ENCODE results near the gene CCDC70.
A peak's percentile ranks its signal among the peaks of the same experiment; 100 is the strongest.

CCDC70 gene

DNA sequence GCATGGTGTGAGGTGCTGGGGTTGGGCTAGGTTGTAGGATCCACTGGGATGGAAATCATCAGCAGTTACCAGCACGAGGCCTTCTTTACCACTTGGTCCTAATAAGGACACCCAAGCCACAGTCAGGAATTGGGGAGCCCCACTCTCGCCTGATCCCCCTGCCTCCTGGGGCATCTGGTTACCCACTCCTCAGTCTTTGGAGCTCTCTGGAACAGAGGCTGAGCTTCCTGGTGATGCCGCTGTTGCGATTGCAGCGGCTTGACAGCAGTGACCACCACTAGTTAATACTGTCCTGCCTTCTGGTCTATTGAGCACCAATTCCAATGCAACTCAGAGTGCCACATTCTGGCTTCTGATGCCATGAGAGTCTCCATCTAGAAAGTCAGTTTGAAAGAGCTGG is 30.2 kb upstream of the CCDC70 start:
- no peak for DNase-seq

DNA sequence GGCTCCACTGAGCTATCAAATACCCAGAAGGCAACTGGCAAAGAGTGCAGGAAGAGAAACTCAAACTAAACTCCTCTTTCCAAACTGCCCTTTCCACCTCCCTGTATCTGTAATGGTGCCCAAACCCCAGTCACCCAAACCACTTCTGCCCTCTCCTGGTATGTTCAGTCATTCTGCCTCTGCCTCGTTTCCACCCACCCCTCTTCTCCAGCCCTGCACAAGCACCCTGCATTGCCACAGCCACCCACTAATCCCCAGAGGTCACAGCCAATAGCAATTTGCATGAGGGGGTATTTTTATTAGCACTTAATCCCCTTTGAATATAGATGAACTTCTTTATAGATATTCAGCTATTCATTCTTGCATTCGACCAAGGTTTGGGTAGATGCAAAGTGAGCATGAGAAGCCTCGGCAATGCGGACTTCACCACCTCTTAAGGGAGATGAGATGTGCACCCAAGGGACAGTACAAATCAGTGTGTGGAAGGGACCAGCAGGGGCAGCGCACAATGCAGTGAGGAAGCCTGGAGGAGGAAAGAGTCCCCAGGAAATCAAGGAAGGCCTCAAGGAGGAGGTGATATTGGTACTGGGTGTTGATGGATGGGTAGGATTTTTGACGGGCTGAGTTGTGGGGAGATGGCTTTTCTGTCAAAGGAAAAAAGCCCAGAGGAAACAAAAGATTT is 29.2 kb upstream of the CCDC70 start:
- DNase-seq: peak; percentile 52

DNA sequence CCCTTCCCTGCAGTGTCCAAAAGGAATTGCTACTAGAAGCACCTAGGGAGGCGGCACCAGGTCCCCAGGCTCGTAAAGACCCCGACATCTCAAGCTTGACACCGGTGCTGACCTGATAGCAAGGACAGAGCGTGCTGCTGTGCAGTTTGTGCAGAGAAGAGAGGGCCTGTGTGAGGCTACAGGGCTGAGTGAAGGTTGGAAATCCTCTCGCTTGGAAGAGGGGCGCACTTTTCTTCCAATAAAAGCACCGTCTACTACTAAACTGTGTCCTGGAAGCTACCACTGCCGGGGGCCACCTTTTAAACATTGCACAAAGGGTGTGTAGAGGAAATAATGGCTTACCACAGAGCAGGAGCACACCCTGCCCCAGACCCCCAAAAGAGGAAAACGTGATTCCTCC is 27.8 kb upstream of the CCDC70 start:
- DNase-seq: no peak

GRCh38 chr13:51834581-51835171 is 27.1 kb upstream of the CCDC70 start:
- DNase-seq: no peak

DNA sequence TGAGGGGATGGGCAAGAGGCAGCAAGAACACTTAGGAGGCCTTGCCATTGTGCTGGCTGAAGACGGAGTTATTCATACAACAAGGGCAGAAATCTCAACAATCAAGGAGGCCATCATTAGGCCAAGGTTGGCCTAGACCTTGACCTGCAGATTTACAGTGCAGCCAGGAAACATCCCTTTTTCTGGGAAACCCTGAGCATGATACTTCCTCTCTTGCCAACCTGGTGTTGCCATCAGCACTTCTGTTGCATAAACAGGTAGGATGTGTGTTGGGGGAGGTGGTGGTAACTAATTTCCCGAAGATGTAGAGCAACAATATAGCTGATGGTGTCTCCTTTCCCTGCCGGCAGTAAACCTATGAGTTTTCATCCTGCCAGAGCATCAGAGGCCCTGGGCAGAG is 24.8 kb upstream of the CCDC70 start:
- DNase-seq: no peak

GRCh38 chr13:51838240-51838846 is 23.4 kb upstream of the CCDC70 start:
- no peak for DNase-seq

DNA sequence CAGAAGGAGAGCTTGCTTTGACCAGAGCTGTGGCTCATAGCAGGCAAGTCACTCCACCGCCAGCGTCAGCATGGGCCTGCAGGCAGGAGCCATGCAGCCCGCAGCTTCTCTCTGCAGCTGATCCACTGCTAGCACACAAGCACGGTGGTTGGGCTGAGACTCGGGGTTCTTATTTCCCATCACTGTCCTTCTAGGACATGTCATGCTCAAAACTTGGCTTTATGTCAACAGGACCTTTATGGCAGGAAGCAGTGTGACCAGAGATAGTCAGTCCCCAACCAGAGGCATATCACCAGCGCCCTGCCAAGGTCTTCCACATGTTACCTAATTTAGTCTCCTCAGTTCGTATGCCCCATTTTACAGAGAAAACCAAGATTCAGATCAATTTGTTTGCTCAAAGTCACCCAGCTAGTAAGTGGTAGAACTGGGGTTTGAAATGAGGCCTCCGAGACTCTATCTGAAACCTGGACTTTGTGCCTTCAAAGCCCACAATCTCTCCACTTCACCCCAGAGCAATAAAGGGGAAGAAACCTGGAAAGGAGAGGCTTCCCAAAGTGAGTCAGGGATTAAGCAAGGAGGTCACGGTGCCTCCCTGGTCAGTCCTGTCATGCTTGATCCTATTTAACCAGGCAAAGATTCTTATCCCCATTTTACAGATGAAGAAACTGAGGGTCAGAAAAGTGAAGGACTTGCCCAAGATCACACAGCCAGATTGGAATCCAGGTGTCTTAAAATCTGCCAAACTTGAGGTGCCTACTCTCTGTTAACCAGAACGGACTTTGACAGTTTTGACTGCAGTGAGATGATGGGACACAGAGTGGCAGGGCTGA is 21.8 kb upstream of the CCDC70 start:
- DNase-seq: no peak

GRCh38 chr13:51840917-51841316 is 20.9 kb upstream of the CCDC70 start:
- DNase-seq: no peak

DNA sequence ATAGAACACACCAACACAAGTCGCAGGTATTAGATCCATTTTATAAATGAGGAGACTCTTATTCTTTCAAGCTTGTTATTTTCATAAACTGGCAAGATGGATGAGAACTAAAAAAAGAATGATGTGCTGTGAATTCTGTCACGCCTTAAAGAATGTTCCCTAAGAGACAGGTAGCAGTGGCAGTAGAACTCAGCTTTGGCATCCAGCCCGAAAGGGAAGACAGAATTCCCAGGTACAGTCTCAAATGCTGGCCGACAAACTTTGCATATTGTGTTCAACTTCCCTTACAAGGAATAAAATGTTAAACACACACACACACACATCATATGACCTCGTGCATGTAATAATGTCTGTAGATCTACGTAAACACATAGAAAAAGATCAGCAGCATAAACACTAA is 20.0 kb upstream of the CCDC70 start:
- no peak for DNase-seq

GRCh38 chr13:51843529-51843928 is 18.2 kb upstream of the CCDC70 start:
- no peak for DNase-seq

DNA sequence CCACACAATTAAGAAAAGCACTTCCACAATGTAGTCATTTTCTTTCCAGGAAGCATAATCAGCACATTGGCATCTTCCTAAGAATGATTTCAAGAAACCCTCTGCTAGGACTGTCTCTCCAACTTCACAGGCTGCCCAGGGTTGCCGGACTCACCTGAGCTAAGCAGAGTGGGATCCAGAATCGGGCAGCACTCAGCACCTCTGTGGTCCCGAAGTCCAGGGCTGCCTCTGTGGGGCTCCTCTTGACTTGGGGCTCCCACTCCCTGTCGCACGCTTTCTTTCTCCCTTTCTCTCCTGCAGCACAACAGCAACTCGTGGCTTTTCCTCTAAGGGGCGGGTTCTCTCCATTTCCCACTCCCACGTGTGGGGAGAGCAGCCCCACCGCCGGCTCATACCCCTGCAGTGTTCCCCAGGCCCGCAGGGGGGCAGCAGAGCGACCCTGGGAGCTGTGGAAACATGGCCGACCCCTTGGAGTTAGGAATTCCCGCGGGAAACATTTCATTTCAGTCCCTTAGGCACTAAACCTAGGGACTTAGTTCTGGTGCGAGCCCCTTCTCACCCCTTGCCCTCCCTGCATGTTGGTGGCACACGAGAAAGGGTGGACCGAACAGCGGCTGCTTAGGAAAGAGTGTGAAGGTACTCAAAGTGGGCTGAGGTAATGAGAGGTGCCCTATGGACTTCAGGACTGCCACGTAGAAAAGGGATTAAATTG is 16.8 kb upstream of the CCDC70 start, which contains the start of gene TMEM272:
TSS of gene TMEM272 (minus strand) at position 316 of the 712 bp plus-strand sequence. CDS start 6,647 bp downstream, outside the sequence.
- DNase-seq: peak; percentile 60

DNA sequence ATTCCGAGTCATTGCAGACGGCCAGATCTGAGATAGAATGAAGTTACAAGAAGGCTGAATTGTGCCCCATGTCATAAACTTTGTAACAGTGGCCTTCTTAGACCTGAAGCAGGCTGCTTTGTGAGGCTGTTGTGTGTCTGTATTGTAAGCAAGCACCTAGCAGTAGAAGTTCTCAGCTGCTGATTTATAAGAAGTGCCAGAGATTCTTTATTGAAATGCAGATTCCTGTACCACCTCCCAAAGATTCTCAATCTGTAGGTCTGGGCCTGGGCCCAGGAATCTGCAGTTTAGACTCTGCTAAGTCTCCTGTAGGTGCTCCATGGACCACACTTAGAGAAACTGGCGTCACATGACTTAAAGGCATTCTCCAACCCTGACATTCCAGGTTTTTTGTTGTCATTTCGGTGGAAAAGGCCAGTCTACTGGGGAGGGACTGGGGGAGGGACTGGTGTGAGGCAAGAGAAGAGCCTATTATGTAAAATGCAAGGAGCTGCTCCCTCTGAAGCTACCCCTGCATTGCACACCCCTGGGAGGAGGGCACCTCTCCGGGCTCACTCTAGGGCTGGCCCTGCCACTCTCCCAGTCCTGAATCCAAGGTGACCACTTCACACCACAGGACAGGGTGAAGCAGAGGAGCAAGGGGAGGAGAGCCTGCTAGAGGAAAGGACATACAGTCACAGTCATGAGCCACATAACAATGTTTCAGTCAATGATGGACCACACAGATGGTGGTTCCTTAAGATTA is 16.0 kb upstream of the CCDC70 start:
- no peak for DNase-seq

- no peak for DNase-seq
Measured at GRCh38 chr13:51846756-51847155, 15.0 kb upstream of the CCDC70 start.

DNA sequence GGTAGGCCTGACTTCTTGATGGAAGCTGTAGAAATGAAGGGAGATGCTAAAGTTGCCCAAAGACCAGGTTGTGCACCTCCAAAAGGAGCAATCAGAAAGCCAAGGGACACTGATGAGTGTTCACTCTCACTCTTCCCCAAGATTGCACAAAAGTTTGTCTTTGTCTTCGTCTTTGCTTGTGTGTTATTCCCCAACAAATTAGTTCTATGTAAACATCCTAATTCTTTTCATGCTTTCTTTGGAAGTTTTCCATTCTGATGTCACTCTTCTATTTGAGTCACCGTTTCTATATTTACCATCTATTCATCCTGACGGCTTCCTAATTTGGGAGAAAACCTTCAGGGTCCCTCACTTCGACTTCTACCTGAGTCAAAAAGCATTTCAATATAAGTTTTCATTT is 13.1 kb upstream of the CCDC70 start:
- DNase-seq: no peak

GRCh38 chr13:51849145-51850101 is 12.3 kb upstream of the CCDC70 start:
- peak; percentile 33 for DNase-seq

DNA sequence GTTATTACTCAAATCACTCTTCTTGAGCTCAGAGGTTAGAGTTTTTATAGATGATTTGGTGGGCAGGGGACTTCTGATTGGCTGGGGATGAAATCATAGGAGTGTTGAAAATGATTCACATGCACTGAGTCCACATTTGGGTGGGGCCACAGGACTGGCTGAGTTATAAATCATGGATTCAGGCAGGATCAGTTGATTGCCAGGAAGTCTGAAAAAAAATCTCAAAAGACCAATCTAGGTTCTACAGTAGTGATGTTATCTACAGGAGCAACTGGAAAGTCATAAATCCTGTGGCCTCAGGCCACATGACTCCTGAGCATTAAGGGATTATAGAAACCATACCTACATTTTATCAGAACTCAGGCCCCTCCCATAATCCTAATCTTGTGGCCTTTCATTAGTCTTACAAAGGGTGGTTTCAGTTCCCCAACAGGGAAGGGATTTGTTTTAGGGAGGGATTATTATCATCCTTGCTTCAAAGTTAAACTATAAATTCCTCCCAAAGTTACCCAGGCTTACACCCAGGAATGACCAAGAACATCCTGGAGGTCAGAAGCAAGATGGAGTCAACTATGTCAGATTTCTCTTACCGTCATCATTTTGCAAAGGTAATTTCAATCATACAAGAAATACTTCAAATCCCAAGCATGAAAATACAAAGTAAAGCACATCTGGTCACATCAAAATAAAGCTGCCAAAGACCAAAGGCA is 5.6 kb upstream of the CCDC70 start:
- no peak for DNase-seq

GRCh38 chr13:51856998-51857397 is 4.8 kb upstream of the CCDC70 start:
- DNase-seq: no peak

- no peak for DNase-seq
Measured at GRCh38 chr13:51858433-51859247, 3.1 kb upstream of the CCDC70 start.

GRCh38 chr13:51862957-51863356 is 1.2 kb downstream of the CCDC70 start:
- DNase-seq: no peak
